Neuronal stem cell (in vitro differentiated cells): ENCODE measurements around the gene CACNA1C.

Experiments
- DNase-seq: peaks from one replicate; pipeline ENCODE4 v3.0.0-alpha.2; 2013; ENCODE audit warnings: low spot score
- H2AFZ ChIP-seq: one replicate; pipeline ENCODE4 v1.6.1; 2013; ENCODE audit warnings: mild to moderate bottlenecking, low read length, inconsistent platforms
- H2AK5ac ChIP-seq: 2 replicates; pipeline ENCODE4 v1.6.1; 2013; ENCODE audit warnings: low read depth, mild to moderate bottlenecking, inconsistent platforms, low read length, moderate library complexity, mixed read lengths
- H2BK120ac ChIP-seq: 2 replicates; pipeline ENCODE4 v1.6.1; 2013; ENCODE audit warnings: low read depth, mild to moderate bottlenecking, inconsistent platforms, low read length, moderate library complexity, mixed read lengths
- H2BK12ac ChIP-seq: one replicate; pipeline ENCODE4 v1.6.1; 2013; ENCODE audit warnings: low read length, inconsistent platforms
- H2BK15ac ChIP-seq: 2 replicates; pipeline ENCODE4 v1.6.1; 2013; ENCODE audit warnings: mild to moderate bottlenecking, low read length, inconsistent platforms, mixed read lengths
- H2BK5ac ChIP-seq: one replicate; pipeline ENCODE4 v1.6.1; 2013; ENCODE audit warnings: inconsistent platforms, mild to moderate bottlenecking, low read length, moderate library complexity
- H3K14ac ChIP-seq: one replicate; pipeline ENCODE4 v1.6.1; 2013; ENCODE audit warnings: low read length, inconsistent platforms
- H3K18ac ChIP-seq: 2 replicates; pipeline ENCODE4 v1.6.1; 2013; ENCODE audit warnings: low read length, inconsistent platforms
- H3K23ac ChIP-seq: 2 replicates; pipeline ENCODE4 v1.6.1; 2013; ENCODE audit warnings: low read depth, mild to moderate bottlenecking, mixed read lengths, low read length, inconsistent platforms; ENCODE audit not compliant: poor library complexity
- H3K27ac ChIP-seq: replicated peaks from 3 replicates; pipeline ENCODE4 v1.5.1; 2013; ENCODE audit warnings: low read length, inconsistent platforms
- H3K27me3 ChIP-seq, 3 experiments: 2 replicates each; pipeline ENCODE4 v1.6.1; 2013; ENCODE audit warnings: low read length in 3 of 3, mild to moderate bottlenecking in 2 of 3, inconsistent platforms in 1 of 3, low read depth in 1 of 3, mixed read lengths in 1 of 3, moderate library complexity in 1 of 3; ENCODE audit not compliant: control insufficient read depth in 3 of 3, insufficient read depth in 3 of 3
- H3K36me3 ChIP-seq, 2 donors: replicated peaks in 1 of 2; 2 replicates each; pipeline ENCODE4 v1.6.1; 2013; ENCODE audit warnings: low read length in 2 of 2; ENCODE audit not compliant: control insufficient read depth in 2 of 2, insufficient read depth in 2 of 2
- H3K4ac ChIP-seq: 2 replicates; pipeline ENCODE4 v1.6.1; 2013; ENCODE audit warnings: inconsistent platforms, mild to moderate bottlenecking, low read length, moderate library complexity
- H3K4me1 ChIP-seq, 2 donors: 1 replicate in 1 of 2; 2 replicates in 1 of 2; pipeline ENCODE4 v1.6.1; 2013; ENCODE audit warnings: low read length in 2 of 2, low read depth in 1 of 2; ENCODE audit not compliant: control insufficient read depth in 2 of 2, insufficient read depth in 1 of 2
- H3K4me2 ChIP-seq: one replicate; pipeline ENCODE4 v1.6.1; 2013; ENCODE audit warnings: mild to moderate bottlenecking, low read length, inconsistent platforms; ENCODE audit not compliant: insufficient read depth, poor library complexity, severe bottlenecking
- H3K4me3 ChIP-seq, 2 donors: 2 replicates each; pipeline ENCODE4 v1.5.1; 2013; ENCODE audit warnings: low read length in 2 of 2, mild to moderate bottlenecking in 2 of 2, inconsistent platforms in 1 of 2, moderate library complexity in 1 of 2
- H3K79me1 ChIP-seq: one replicate; pipeline ENCODE4 v1.6.1; 2013; ENCODE audit warnings: low read depth, mild to moderate bottlenecking, inconsistent platforms, low read length, moderate library complexity
- H3K9ac ChIP-seq: one replicate; pipeline ENCODE4 v1.6.1; 2013; ENCODE audit warnings: mild to moderate bottlenecking, low read depth, low read length, inconsistent platforms; ENCODE audit not compliant: poor library complexity
- H3K9me3 ChIP-seq, 2 donors: replicated peaks in 1 of 2; 2 replicates each; pipeline versions ENCODE3 to v1.6.1; 2013; ENCODE audit warnings: low read length in 2 of 2, mild to moderate bottlenecking in 2 of 2, inconsistent platforms in 1 of 2, low read depth in 1 of 2, mixed read lengths in 1 of 2, moderate library complexity in 1 of 2; ENCODE audit not compliant: control insufficient read depth in 2 of 2, insufficient read depth in 1 of 2
- H4K8ac ChIP-seq: one replicate; pipeline ENCODE4 v1.6.1; 2013; ENCODE audit warnings: low read depth, mild to moderate bottlenecking, inconsistent platforms, low read length, moderate library complexity
- H4K91ac ChIP-seq: one replicate; pipeline ENCODE4 v1.6.1; 2013; ENCODE audit warnings: low read length, low read depth, mild to moderate bottlenecking, inconsistent platforms; ENCODE audit not compliant: poor library complexity
- WGBS, 2 donors: extraction: QIAGEN DNeasy Blood & Tissue Kit; methylation state at CpG; one replicate each; pipeline ENCODE4 v1.1.7; 2013; ENCODE audit warnings: missing lambda C conversion rate in 2 of 2, mixed read lengths in 1 of 2; ENCODE audit not compliant: insufficient read length in 2 of 2, insufficient replicate concordance in 1 of 2; ENCODE audit errors: extremely low coverage in 2 of 2; 5-methylcytosine and 5-hydroxymethylcytosine counted together

CACNA1C gene

GRCh38 chr12:2383325-2384028 is 330.7 kb downstream of the CACNA1C start:
- no peak overlapping the region for H2AFZ ChIP-seq
- no peak overlapping the region for H3K14ac ChIP-seq
- H2AK5ac ChIP-seq: no peak overlapping the region
- H4K91ac ChIP-seq: no peak overlapping the region
- H3K18ac ChIP-seq: no peak overlapping the region
- H3K4ac ChIP-seq: no peak overlapping the region
- H3K27me3 ChIP-seq: no peaks in the 10 kb centered on the region
- no peak overlapping the region for H4K8ac ChIP-seq
- no peak overlapping the region for H3K27ac ChIP-seq
- no peak overlapping the region for H2BK5ac ChIP-seq
- H3K9ac ChIP-seq: no peak overlapping the region
- no peaks in the 10 kb centered on the region for H3K79me1 ChIP-seq
- no peak overlapping the region for H3K4me2 ChIP-seq
- WGBS, 2 donors: no CpG with 5 or more reads among the region's 10 CpGs
- no peaks in the 10 kb centered on the region for H3K9me3 ChIP-seq
- DNase-seq: no peak
- H3K36me3 ChIP-seq: no peaks in the 10 kb centered on the region
- no peak overlapping the region for H3K4me3 ChIP-seq
- no peak overlapping the region for H2BK15ac ChIP-seq
- H3K4me1 ChIP-seq: peaks cover 0 to 2% of the 10 kb centered on the region in 2 donors
- no peak overlapping the region for H3K23ac ChIP-seq
- no peak overlapping the region for H2BK120ac ChIP-seq
- no peak overlapping the region for H2BK12ac ChIP-seq

DNA sequence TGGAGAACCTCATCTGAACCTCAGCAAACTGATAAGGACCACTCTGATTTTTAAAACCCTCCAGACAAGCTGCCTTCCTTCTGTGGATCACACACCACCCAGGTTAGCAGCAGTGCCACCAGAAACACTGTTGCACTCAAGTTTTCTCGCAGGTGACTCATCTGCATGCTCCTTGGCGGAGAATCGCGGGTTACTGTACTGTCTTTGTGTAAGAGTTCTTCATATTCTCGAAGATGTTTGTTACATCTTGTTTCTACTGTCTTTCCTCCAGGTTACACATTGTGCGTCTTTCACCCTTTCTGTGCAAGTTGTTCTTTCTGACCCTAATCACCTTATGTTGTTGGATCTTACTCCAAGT is 331.2 kb downstream of the CACNA1C start:
- no peak overlapping the region for H3K18ac ChIP-seq

GRCh38 chr12:2384533-2385351 is 332.0 kb downstream of the CACNA1C start:
- Histone ChIP-seq H2BK12ac (no peak overlapping the region), H3K27ac (no peak overlapping the region), H3K27me3 (no peaks in the 10 kb centered on the region), H4K8ac (no peak overlapping the region), H3K79me1 (no peaks in the 10 kb centered on the region), H2AFZ (no peak overlapping the region), H2BK120ac (no peak overlapping the region), H2BK15ac (no peak overlapping the region), H3K23ac (no peak overlapping the region), H4K91ac (no peak overlapping the region), H3K4ac (no peak overlapping the region), H3K4me1 (peaks cover 0 to 2% of the 10 kb centered on the region in 2 donors), H3K9me3 (no peaks in the 10 kb centered on the region), H3K4me2 (no peak overlapping the region), H3K4me3 (no peak overlapping the region), H3K36me3 (no peaks in the 10 kb centered on the region), H2AK5ac (no peak overlapping the region), H3K9ac (no peak overlapping the region), H3K18ac (no peak overlapping the region), H3K14ac (no peak overlapping the region), H2BK5ac (no peak overlapping the region)
- DNase-seq: no peak
- WGBS, 2 donors: no CpG with 5 or more reads among the region's 17 CpGs

More for the DNA sequence above, 331.2 kb downstream of the CACNA1C start:
- Histone ChIP-seq H4K91ac (no peak overlapping the region), H4K8ac (no peak overlapping the region), H3K27me3 (no peaks in the 10 kb centered on the region), H3K4me2 (no peak overlapping the region), H2AFZ (no peak overlapping the region), H3K23ac (no peak overlapping the region), H2BK120ac (no peak overlapping the region), H2BK5ac (no peak overlapping the region), H3K4me1 (peaks cover 0 to 2% of the 10 kb centered on the region in 2 donors), H3K14ac (no peak overlapping the region), H3K4me3 (no peak overlapping the region), H3K79me1 (no peaks in the 10 kb centered on the region), H3K9me3 (no peaks in the 10 kb centered on the region), H2BK15ac (no peak overlapping the region), H3K4ac (no peak overlapping the region), H2BK12ac (no peak overlapping the region), H3K27ac (no peak overlapping the region), H2AK5ac (no peak overlapping the region), H3K36me3 (no peaks in the 10 kb centered on the region), H3K9ac (no peak overlapping the region)
- no peak for DNase-seq
- no CpG with 5 or more reads among the region's 6 CpGs for WGBS, 2 donors

DNA sequence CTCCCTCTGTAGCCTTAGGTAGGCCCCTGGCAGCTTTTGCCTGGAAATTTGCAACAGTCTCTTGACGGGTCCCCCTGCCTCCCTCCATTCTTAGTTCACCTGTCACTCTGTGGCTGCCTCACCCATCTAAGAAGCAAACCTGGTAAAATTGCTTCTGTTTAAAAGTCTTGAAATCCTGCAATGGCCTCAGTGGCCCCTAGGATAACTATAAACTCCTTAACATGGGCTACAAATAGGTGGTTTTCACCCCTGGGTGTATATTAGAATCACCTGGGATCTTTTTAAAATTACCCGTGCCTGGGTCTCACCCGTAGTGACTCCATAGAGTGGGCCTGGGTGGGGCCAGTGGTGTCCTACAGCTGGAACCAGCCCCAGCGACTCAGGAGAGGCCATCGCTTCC is 332.7 kb downstream of the CACNA1C start:
- Histone ChIP-seq H3K9ac (no peak overlapping the region), H2AFZ (no peak overlapping the region), H3K27me3 (no peaks in the 10 kb centered on the region), H4K91ac (no peak overlapping the region), H4K8ac (no peak overlapping the region), H3K18ac (no peak overlapping the region), H3K79me1 (no peaks in the 10 kb centered on the region), H2BK120ac (no peak overlapping the region), H3K4me1 (peaks cover 0 to 2% of the 10 kb centered on the region in 2 donors), H2BK5ac (no peak overlapping the region), H3K4ac (no peak overlapping the region), H3K4me2 (no peak overlapping the region), H3K14ac (no peak overlapping the region), H2BK15ac (no peak overlapping the region), H3K36me3 (no peaks in the 10 kb centered on the region), H3K9me3 (no peaks in the 10 kb centered on the region), H2AK5ac (no peak overlapping the region), H3K27ac (no peak overlapping the region), H3K23ac (no peak overlapping the region), H3K4me3 (no peak overlapping the region), H2BK12ac (no peak overlapping the region)
- WGBS, 2 donors: no CpG with 5 or more reads among the region's 5 CpGs
- no peak for DNase-seq
